SH-SY5Y (cell line): ENCODE data around the gene UNKL.

Experiments used
- GATA2 ChIP-seq: IDR thresholded peaks from 2 replicates; pipeline ENCODE4 v1.6.1; 2011; ENCODE audit warnings: mild to moderate bottlenecking, low read depth, low read length
- GATA3 ChIP-seq: IDR thresholded peaks from 2 replicates; pipeline ENCODE4 v1.6.1; 2011; ENCODE audit warnings: low read depth, mild to moderate bottlenecking, low read length, moderate library complexity

The UNKL gene

GRCh38 chr16:1375298-1375640 is 39.2 kb downstream of the UNKL start:
- no peak for TF ChIP-seq GATA3
- TF ChIP-seq GATA2, result no peak

- TF ChIP-seq GATA2 (no peak), GATA3 (no peak)
Measured at GRCh38 chr16:1374418-1375297, 39.8 kb downstream of the UNKL start.

DNA sequence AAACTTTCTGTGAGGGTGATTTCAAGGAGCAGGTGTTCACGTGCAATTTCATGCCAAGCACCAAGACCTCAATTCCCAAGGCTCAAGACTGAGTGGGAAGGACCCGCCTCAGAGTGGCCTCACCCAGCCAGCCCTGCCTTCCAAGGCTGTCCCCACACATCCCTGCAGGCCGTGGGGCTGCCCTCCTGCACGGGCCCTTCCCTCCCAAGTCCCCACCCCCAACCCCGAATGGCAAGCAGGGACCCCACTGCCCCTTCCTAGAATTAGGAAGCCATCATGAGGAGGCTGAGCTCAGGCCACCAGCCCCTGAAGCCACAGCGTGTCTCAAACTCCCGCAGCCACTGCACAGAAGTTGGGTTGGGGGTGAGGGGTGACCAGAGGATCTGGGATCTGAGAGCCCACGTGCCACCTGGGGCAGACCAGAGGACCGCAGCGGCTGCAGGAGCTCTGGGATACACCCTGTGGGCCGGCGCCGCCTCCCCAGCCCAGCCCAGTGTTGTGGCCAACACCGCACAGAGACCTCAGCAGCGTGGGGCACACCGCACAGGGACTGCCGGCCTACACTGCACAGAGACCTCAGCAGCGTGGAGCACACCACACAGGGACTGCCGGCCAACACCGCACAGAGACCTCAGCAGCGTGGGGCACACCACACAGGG is 42.1 kb downstream of the UNKL start:
- TF ChIP-seq GATA3 (no peak), GATA2 (no peak)

DNA sequence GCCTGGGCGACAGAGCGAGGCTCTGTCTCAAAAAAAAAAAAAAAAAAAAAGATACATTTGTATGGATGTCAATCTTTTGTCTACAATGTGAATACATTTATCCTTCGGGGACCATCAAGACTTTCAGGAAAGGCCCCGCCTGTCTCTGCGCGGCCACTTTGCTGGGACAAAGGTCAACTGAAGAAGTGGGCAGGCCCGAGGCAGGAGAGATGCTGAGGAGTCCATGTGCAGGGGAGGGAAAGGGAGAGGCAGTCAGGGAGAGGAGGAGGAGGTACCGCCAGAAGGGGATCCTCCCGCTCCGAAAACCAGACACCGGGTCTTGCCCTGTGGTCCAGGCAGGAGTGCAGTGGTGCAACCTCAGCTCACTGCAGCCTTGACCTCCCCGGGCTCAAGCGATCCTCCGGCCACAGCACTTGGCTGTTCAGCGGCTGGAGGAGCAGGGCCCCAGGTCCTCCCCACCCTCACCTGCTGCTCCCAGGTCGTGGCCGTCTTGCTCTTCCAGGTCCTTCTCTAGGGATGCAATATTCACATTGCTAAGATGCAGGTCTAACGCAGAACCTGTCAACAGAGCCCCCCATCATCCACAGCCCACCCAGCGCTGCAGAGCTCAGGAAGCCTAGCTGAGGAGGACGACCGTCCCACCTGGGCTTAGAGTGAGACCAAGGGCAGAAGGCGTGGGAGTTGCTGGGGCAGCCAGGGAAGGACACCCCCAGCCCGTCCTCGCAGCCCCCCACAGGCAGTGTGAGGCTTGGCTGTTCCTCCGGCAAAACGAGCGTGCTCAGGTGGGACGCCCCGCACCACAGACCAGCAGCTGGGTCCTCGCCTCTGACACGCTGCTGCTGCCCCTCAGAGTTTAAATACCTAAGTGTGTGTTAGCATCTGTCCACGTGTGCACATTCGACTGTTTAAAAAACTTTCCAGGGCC is 43.2 kb downstream of the UNKL start:
- TF ChIP-seq GATA2 (no peak), GATA3 (no peak)

DNA sequence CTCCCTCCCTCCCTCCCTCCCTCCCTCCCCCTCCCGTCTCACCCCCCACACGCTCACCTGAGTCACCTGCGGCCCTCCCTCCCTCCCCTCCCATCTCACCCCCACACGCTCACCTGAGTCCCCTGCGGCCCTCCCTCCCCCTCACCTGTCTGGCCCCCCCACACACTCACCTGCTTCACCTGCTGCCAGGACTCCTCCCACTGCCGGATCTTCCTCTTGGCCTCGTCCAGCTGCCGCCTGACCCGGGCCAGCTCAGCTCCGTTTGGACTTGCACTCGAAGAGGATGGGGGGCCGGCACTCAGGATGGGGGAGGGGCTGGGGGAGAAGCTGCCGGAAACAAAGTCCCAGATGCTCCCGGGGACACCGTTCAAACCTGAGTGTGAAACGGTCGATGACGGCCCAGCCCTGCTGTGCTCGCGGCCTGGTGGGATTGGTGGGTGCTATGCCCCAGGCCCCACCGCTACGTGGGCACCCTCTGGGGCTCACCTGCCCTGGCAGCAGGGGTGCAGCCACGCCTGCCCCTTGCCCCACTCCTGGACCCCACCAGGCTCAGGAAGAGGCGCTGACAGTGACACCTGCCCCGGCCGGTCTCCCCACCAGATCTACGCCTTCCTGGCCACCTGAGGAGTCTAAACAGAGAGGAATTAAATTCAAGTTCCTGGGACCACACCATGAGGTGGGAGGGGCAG is 46.9 kb downstream of the UNKL start:
- TF ChIP-seq GATA3 (no peak), GATA2 (no peak)

GRCh38 chr16:1366712-1367299 is 47.7 kb downstream of the UNKL start:
- TF ChIP-seq GATA3 (no peak), GATA2 (no peak)

DNA sequence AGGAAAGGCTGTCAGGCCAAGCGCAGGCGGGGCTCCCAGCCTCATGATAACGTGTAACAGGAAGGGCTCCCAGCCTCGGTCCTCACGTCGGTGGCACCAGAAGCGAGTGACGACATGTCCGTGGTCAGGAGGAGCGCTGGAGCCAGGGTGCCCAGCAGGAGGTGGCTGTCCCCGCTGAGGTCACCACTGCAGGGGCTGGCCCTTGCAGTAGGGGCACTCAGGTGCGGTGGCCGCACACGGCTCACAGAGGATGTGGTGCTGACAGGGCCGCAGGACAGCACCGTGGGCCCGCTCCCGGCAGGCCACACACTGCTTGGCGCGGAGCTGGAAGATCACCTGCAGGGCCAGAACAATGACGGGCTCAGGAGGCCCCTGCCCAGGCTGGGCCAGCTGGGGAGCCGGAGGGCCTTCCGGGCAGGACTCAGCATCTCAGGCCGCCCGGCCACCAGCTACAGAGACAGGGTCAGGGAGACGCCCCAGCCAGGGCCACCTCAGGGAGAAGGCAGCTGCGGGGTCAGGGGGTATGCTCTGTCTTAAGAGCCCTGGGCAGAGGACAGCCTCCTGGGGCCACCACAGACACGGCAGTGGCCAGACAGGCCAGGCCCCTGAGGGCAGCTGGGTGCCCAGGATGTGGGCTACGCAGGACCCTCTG is 48.3 kb downstream of the UNKL start:
- TF ChIP-seq GATA2 (no peak), GATA3 (no peak)

DNA sequence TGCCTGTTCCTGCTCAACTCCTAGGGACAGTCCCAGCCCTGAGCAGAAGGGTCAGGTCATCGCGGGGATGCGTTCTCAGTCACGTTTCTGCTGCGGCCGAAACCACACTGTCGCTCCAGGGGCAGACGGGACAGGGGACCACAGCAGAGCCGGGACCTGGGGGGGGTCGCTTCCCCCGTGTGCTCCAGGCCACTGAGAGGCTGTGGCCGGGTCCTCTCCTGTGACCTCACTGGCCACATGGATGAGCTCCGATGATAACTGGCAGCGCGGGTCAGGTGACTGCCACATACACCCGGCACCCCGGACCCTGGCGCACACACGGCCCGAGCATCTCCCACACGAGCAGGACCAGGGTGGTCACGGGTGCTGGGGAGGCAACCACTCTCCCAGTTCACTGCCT is 50.0 kb downstream of the UNKL start:
- no peak for TF ChIP-seq GATA2
- TF ChIP-seq GATA3, result no peak

GRCh38 chr16:1363501-1364041 is 50.9 kb downstream of the UNKL start:
- TF ChIP-seq GATA2, result no peak
- TF ChIP-seq GATA3, result no peak

GRCh38 chr16:1362807-1363206 is 51.7 kb downstream of the UNKL start:
- TF ChIP-seq GATA2 (no peak), GATA3 (no peak)

DNA sequence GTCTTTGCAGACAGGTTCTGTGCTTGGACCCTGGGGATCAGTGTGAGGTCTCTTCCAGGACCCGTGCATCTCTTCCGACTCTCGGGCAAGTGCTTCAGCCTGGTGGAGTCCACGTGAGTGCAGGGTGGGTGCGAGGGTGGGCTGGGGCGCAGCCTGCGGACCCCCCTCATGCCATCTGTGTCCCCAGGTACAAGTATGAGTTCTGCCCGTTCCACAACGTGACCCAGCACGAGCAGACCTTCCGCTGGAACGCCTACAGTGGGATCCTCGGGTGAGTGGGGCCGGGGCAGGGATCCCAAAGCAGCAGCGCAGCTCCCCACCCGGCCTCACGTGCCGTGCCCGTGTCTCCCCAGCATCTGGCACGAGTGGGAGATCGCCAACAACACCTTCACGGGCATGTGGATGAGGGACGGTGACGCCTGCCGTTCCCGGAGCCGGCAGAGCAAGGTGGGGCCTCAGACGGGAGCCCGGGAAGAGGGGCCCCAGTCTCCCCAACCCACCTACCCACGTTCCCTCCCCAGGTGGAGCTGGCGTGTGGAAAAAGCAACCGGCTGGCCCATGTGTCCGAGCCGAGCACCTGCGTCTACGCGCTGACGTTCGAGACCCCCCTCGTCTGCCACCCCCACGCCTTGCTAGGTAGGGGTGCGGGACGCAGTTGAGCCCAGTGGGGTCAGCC is 52.7 kb downstream of the UNKL start:
- TF ChIP-seq GATA3, result no peak
- TF ChIP-seq GATA2, result no peak

DNA sequence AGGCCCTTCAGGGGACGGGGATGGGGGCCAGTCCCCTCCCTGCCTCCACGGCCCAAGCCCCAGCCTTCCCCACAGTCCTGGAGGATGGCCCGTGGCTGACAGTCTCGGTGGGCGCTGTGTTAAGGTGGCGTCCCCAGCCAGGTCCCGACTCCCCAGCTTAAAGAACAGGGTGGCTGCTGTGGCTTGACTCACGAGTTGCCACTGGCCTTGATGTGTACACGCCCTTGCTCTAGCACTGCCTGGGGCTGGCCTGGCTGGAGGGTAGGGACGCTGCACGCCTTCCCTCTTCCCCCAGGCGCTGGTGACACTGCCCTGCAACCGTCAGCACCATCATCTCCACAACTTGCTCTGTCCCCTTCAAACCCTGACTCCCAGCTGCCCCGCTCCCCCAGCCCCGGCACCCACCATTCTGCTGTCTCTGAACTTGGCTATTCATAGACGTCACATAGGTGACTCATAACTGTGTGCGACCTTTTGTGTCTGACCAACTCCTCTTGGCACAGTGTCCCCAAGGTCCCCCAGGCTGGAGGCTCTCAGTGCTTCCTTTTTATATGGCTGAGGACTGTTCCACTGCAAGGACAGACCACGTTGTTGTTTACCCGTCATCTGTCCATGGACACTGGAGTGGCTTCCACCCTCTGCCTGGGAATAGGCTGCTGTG is 56.5 kb downstream of the UNKL start:
- TF ChIP-seq GATA2 (no peak), GATA3 (no peak)
